Activated naive CD4-positive, alpha-beta T cell treated with anti-CD3 and anti-CD28 coated beads, Interleukin-2, amount 10 ng/mL, durations not matched to agents 7 days and 5 days (primary cell): ENCODE data around the gene PRKN.

Experiments used
- CTCF ChIA-PET: fragments of 350-600 bp; sonication (Branson Sonifier 250); formaldehyde crosslinking; loops from one replicate; lab custom pipeline; 2021; ENCODE audit warnings: antibody characterized with exemption; lab: Charles Lee
- DNase-seq: peaks from one replicate; pipeline ENCODE4 v3.0.0-alpha.2; 2020
- H3K27ac Mint-ChIP-seq: one replicate; pipeline ENCODE4 v1.8.0; 2021; ENCODE audit warnings: mild to moderate bottlenecking, moderate library complexity, mixed read lengths
- H3K27me3 Mint-ChIP-seq: one replicate; pipeline ENCODE4 v1.8.0; 2021; ENCODE audit warnings: mild to moderate bottlenecking, mixed read lengths
- H3K36me3 Mint-ChIP-seq: one replicate; pipeline ENCODE4 v1.8.0; 2021; ENCODE audit warnings: mixed read lengths
- H3K4me1 Mint-ChIP-seq: one replicate; pipeline ENCODE4 v1.8.0; 2021; ENCODE audit warnings: mixed read lengths
- H3K4me3 Mint-ChIP-seq: one replicate; pipeline ENCODE4 v1.8.0; 2021; ENCODE audit warnings: mild to moderate bottlenecking, moderate library complexity, mixed read lengths
- H3K9me3 Mint-ChIP-seq: one replicate; pipeline ENCODE4 v1.8.0; 2021; ENCODE audit warnings: mixed read lengths

Gene PRKN

GRCh38 chr6:161654209-161654608, 1073.4 kb downstream of the PRKN start:
- Mint-ChIP-seq H3K4me1 (no peaks in the 10 kb centered on the region), H3K27ac (no peak overlapping the region), H3K4me3 (no peak overlapping the region), H3K36me3 (no peaks in the 10 kb centered on the region), H3K27me3 (no peaks in the 10 kb centered on the region), H3K9me3 (peaks cover 2% of the 10 kb centered on the region)
- CTCF ChIA-PET, result no interaction called here
- no peak for DNase-seq

- no peaks in the 10 kb centered on the region for H3K4me1 Mint-ChIP-seq
- CTCF ChIA-PET, result no interaction called here
These were observed 1075.6 kb downstream of the PRKN start for GRCh38 chr6:161651949-161652348.

GRCh38 chr6:161649841-161650240, 1077.7 kb downstream of the PRKN start:
- Mint-ChIP-seq H3K4me3 (no peak overlapping the region), H3K9me3 (peaks cover 5% of the 10 kb centered on the region), H3K27ac (no peak overlapping the region), H3K4me1 (no peaks in the 10 kb centered on the region), H3K27me3 (no peaks in the 10 kb centered on the region), H3K36me3 (no peaks in the 10 kb centered on the region)
- CTCF ChIA-PET, result no interaction called here
- no peak for DNase-seq

More at GRCh38 chr6:161651949-161652348, 1075.6 kb downstream of the PRKN start:
- H3K27ac Mint-ChIP-seq, result no peak overlapping the region
- peaks cover 2% of the 10 kb centered on the region for H3K9me3 Mint-ChIP-seq
- H3K36me3 Mint-ChIP-seq, result no peaks in the 10 kb centered on the region
- DNase-seq, result no peak
- no peaks in the 10 kb centered on the region for H3K27me3 Mint-ChIP-seq
- no peak overlapping the region for H3K4me3 Mint-ChIP-seq

GRCh38 chr6:161649068-161649467, 1078.5 kb downstream of the PRKN start:
- CTCF ChIA-PET, result no interaction called here
- H3K27ac Mint-ChIP-seq, result no peak overlapping the region
- no peak overlapping the region for H3K4me3 Mint-ChIP-seq

GRCh38 chr6:161647234-161647633, 1080.3 kb downstream of the PRKN start:
- H3K27ac Mint-ChIP-seq, result no peak overlapping the region
- no peaks in the 10 kb centered on the region for H3K27me3 Mint-ChIP-seq
- DNase-seq, result no peak
- H3K4me1 Mint-ChIP-seq, result no peaks in the 10 kb centered on the region
- no peak overlapping the region for H3K4me3 Mint-ChIP-seq
- H3K9me3 Mint-ChIP-seq, result peaks cover 5% of the 10 kb centered on the region
- CTCF ChIA-PET, result no interaction called here
- no peaks in the 10 kb centered on the region for H3K36me3 Mint-ChIP-seq

More at GRCh38 chr6:161649068-161649467, 1078.5 kb downstream of the PRKN start:
- Mint-ChIP-seq H3K36me3 (no peaks in the 10 kb centered on the region), H3K9me3 (peaks cover 5% of the 10 kb centered on the region), H3K4me1 (no peaks in the 10 kb centered on the region), H3K27me3 (no peaks in the 10 kb centered on the region)
- DNase-seq, result no peak

- no peak for DNase-seq
- Mint-ChIP-seq H3K27me3 (no peaks in the 10 kb centered on the region), H3K36me3 (no peaks in the 10 kb centered on the region), H3K4me3 (no peak overlapping the region), H3K4me1 (no peaks in the 10 kb centered on the region), H3K27ac (no peak overlapping the region), H3K9me3 (peaks cover 8% of the 10 kb centered on the region)
- CTCF ChIA-PET, result no interaction called here
These were observed 1083.0 kb downstream of the PRKN start for GRCh38 chr6:161644521-161644920.

GRCh38 chr6:161641175-161641574, 1086.4 kb downstream of the PRKN start:
- Mint-ChIP-seq H3K4me3 (no peak overlapping the region), H3K27ac (no peak overlapping the region), H3K4me1 (no peaks in the 10 kb centered on the region), H3K27me3 (no peaks in the 10 kb centered on the region), H3K36me3 (no peaks in the 10 kb centered on the region), H3K9me3 (peaks cover 13% of the 10 kb centered on the region)
- CTCF ChIA-PET, result no interaction called here
- DNase-seq, result no peak

GRCh38 chr6:161639772-161640171, 1087.8 kb downstream of the PRKN start:
- Mint-ChIP-seq H3K4me1 (no peaks in the 10 kb centered on the region), H3K36me3 (no peaks in the 10 kb centered on the region), H3K27ac (no peak overlapping the region), H3K9me3 (peaks cover 10% of the 10 kb centered on the region), H3K4me3 (no peak overlapping the region), H3K27me3 (no peaks in the 10 kb centered on the region)
- CTCF ChIA-PET, result no interaction called here
- DNase-seq, result no peak

GRCh38 chr6:161637658-161638057, 1089.9 kb downstream of the PRKN start:
- Mint-ChIP-seq H3K27me3 (no peaks in the 10 kb centered on the region), H3K9me3 (peaks cover 10% of the 10 kb centered on the region), H3K27ac (no peak overlapping the region), H3K4me1 (no peaks in the 10 kb centered on the region), H3K36me3 (no peaks in the 10 kb centered on the region), H3K4me3 (no peak overlapping the region)
- CTCF ChIA-PET, result no interaction called here
- no peak for DNase-seq

- Mint-ChIP-seq H3K4me3 (no peak overlapping the region), H3K4me1 (no peaks in the 10 kb centered on the region), H3K36me3 (no peaks in the 10 kb centered on the region), H3K9me3 (peaks cover 10% of the 10 kb centered on the region), H3K27me3 (no peaks in the 10 kb centered on the region), H3K27ac (no peak overlapping the region)
- no peak for DNase-seq
- CTCF ChIA-PET, result no interaction called here
These were observed 1090.6 kb downstream of the PRKN start for GRCh38 chr6:161636882-161637430.

- Mint-ChIP-seq H3K9me3 (peaks cover 10% of the 10 kb centered on the region), H3K27ac (no peak overlapping the region), H3K4me1 (no peaks in the 10 kb centered on the region), H3K36me3 (no peaks in the 10 kb centered on the region), H3K4me3 (no peak overlapping the region), H3K27me3 (no peaks in the 10 kb centered on the region)
- DNase-seq, result no peak
- CTCF ChIA-PET, result no interaction called here
These were observed 1091.6 kb downstream of the PRKN start for GRCh38 chr6:161635975-161636374.

GRCh38 chr6:161634916-161635315, 1092.7 kb downstream of the PRKN start:
- H3K9me3 Mint-ChIP-seq, result peaks cover 6% of the 10 kb centered on the region
- H3K27me3 Mint-ChIP-seq, result no peaks in the 10 kb centered on the region
- no peak overlapping the region for H3K27ac Mint-ChIP-seq
- CTCF ChIA-PET, result no interaction called here
- no peaks in the 10 kb centered on the region for H3K36me3 Mint-ChIP-seq
- no peak overlapping the region for H3K4me3 Mint-ChIP-seq
- no peak for DNase-seq
- no peaks in the 10 kb centered on the region for H3K4me1 Mint-ChIP-seq

- peaks cover 7% of the 10 kb centered on the region for H3K9me3 Mint-ChIP-seq
These were observed 1095.8 kb downstream of the PRKN start for GRCh38 chr6:161631676-161632194.

GRCh38 chr6:161630674-161631073, 1096.9 kb downstream of the PRKN start:
- Mint-ChIP-seq H3K27ac (no peak overlapping the region), H3K9me3 (peaks cover 7% of the 10 kb centered on the region), H3K36me3 (no peaks in the 10 kb centered on the region), H3K27me3 (no peaks in the 10 kb centered on the region), H3K4me1 (no peaks in the 10 kb centered on the region), H3K4me3 (no peak overlapping the region)
- CTCF ChIA-PET, result no interaction called here
- no peak for DNase-seq

More at GRCh38 chr6:161631676-161632194, 1095.8 kb downstream of the PRKN start:
- no peak overlapping the region for H3K4me3 Mint-ChIP-seq
- no peak for DNase-seq
- H3K27me3 Mint-ChIP-seq, result no peaks in the 10 kb centered on the region
- no peak overlapping the region for H3K27ac Mint-ChIP-seq
- H3K36me3 Mint-ChIP-seq, result no peaks in the 10 kb centered on the region
- no peaks in the 10 kb centered on the region for H3K4me1 Mint-ChIP-seq
- CTCF ChIA-PET, result no interaction called here

GRCh38 chr6:161626132-161626676, 1101.4 kb downstream of the PRKN start:
- CTCF ChIA-PET, result no interaction called here
- H3K9me3 Mint-ChIP-seq, result peaks cover 7% of the 10 kb centered on the region
- no peaks in the 10 kb centered on the region for H3K4me1 Mint-ChIP-seq
- no peaks in the 10 kb centered on the region for H3K27me3 Mint-ChIP-seq
- no peaks in the 10 kb centered on the region for H3K36me3 Mint-ChIP-seq
- H3K4me3 Mint-ChIP-seq, result no peak overlapping the region
- H3K27ac Mint-ChIP-seq, result no peak overlapping the region
- no peak for DNase-seq
